ELR (cell line): ENCODE measurements around the gene SOAT1.
"Not testable (repeated sequence)": the region's sequence is repeated elsewhere in the genome, so short reads cannot be mapped to it uniquely, and the experiment has no call there.

Experiments
- DNase-seq: peaks from one replicate; pipeline ENCODE4 v3.0.0-alpha.2; 2015; ENCODE audit warnings: low read depth

The SOAT1 gene

GRCh38 chr1:179293340-179294327 lies at the start of gene SOAT1:
TSS of gene SOAT1 (plus strand) at chr1:179293797. CDS start at chr1:179302685, 8,888 bp downstream.
- DNase-seq, result peak; percentile 94

GRCh38 chr1:179245426-179245825 lies 48.2 kb upstream of the SOAT1 start:
- DNase-seq, result not testable (repeated sequence)

- DNase-seq, result no peak
Observed at GRCh38 chr1:179247923-179248322, 45.7 kb upstream of the SOAT1 start.

- DNase-seq, result peak; percentile 60
Observed at GRCh38 chr1:179251675-179252074, 41.9 kb upstream of the SOAT1 start.

GRCh38 chr1:179252606-179253005 lies 41.0 kb upstream of the SOAT1 start:
- DNase-seq, result no peak

GRCh38 chr1:179253286-179253972 lies 40.2 kb upstream of the SOAT1 start:
- peak; percentile 24 for DNase-seq

GRCh38 chr1:179262183-179262582 lies 31.4 kb upstream of the SOAT1 start:
- no peak for DNase-seq

GRCh38 chr1:179263121-179263520 lies 30.5 kb upstream of the SOAT1 start:
- no peak for DNase-seq

- DNase-seq, result no peak
Observed at GRCh38 chr1:179264507-179264906, 29.1 kb upstream of the SOAT1 start.

- DNase-seq, result no peak
Observed at GRCh38 chr1:179269071-179269470, 24.5 kb upstream of the SOAT1 start.

- not testable (repeated sequence) for DNase-seq
Observed at GRCh38 chr1:179274424-179274823, 19.2 kb upstream of the SOAT1 start.

- no peak for DNase-seq
Observed at GRCh38 chr1:179278920-179279319, 14.7 kb upstream of the SOAT1 start.

GRCh38 chr1:179283992-179284391 lies 9.6 kb upstream of the SOAT1 start:
- no peak for DNase-seq

GRCh38 chr1:179287946-179288345 lies 5.7 kb upstream of the SOAT1 start:
- no peak for DNase-seq

- DNase-seq, result no peak
Observed at GRCh38 chr1:179288977-179289376, 4.6 kb upstream of the SOAT1 start.

- no peak for DNase-seq
Observed at GRCh38 chr1:179295164-179295755, 1.7 kb downstream of the SOAT1 start.

GRCh38 chr1:179296356-179297104 lies 2.9 kb downstream of the SOAT1 start:
- no peak for DNase-seq

- DNase-seq, result no peak
Observed at GRCh38 chr1:179297105-179297378, 3.4 kb downstream of the SOAT1 start.

GRCh38 chr1:179298952-179299351 lies 5.4 kb downstream of the SOAT1 start:
- DNase-seq, result no peak

- DNase-seq, result no peak
Observed at GRCh38 chr1:179300112-179300511, 6.5 kb downstream of the SOAT1 start.

GRCh38 chr1:179302070-179302469 lies 8.5 kb downstream of the SOAT1 start:
- DNase-seq, result peak; percentile 23

GRCh38 chr1:179303200-179303785 lies 9.7 kb downstream of the SOAT1 start:
- no peak for DNase-seq
